ENCODE data around the gene FBXO24. TPM values are rescaled to one million over a fixed set of nuclear protein-coding genes. Genes with fewer than 3 reads are reported as not detected.

The FBXO24 gene
- total and polyA plus RNA-seq, 9 of the 15 experiments (the other 6 are each of a cell fraction or from before 2014, with no cell fraction given): 0.17 to 0.95 (median 0.50) TPM

- no peak for TF ChIP-seq ZNF785 (CRISPR knock-in tag; IDR thresholded peaks at IDR 0.05)
- no peak; the same call in 1 of the 2 replicates for TF ChIP-seq SMARCE1 (IDR thresholded peaks at IDR 0.05)
- TF ChIP-seq ZKSCAN1 (IDR thresholded peaks at IDR 0.05; ENCODE audit: low read depth, low read length): no peak
- peak; percentile 49; the same call in 1 of the 2 replicates for TF ChIP-seq MYNN (IDR thresholded peaks at IDR 0.05)
- no peak for TF ChIP-seq MYNN (CRISPR knock-in tag; IDR thresholded peaks at IDR 0.05)
- no peak for TF ChIP-seq ZSCAN32 (CRISPR knock-in tag; IDR thresholded peaks at IDR 0.05)
- TF ChIP-seq NKRF (IDR thresholded peaks at IDR 0.05; ENCODE audit: borderline replicate concordance): 0 out of 2 replicates have a peak, but pooled peaks have one; percentile 21
- no peak for TF ChIP-seq ARID3A (IDR thresholded peaks at IDR 0.05; ENCODE audit: borderline replicate concordance, low read depth, low read length)
- TF ChIP-seq ZNF277 (CRISPR knock-in tag; IDR thresholded peaks at IDR 0.05; ENCODE audit: borderline replicate concordance): no peak
- TF ChIP-seq RERE (CRISPR knock-in tag; IDR thresholded peaks at IDR 0.05; ENCODE audit: borderline replicate concordance): no peak
- no peak for TF ChIP-seq PATZ1 (CRISPR knock-in tag; IDR thresholded peaks at IDR 0.05; ENCODE audit: borderline replicate concordance)
- no peak for TF ChIP-seq ZNF274 (IDR thresholded peaks at IDR 0.05; ENCODE audit: borderline replicate concordance, low read depth, low read length)
- TF ChIP-seq JUND (IDR thresholded peaks at IDR 0.05; ENCODE audit: borderline replicate concordance, low read depth, low read length): no peak; the same call in 1 of the 2 replicates
- no peak for TF ChIP-seq JUND (tag; IDR thresholded peaks at IDR 0.05; ENCODE audit: borderline replicate concordance, low read depth, low read length)
Measured at GRCh38 chr7:100626530-100627237, 40.6 kb downstream of the FBXO24 start (continued).
